Mesenchymal stem cell (in vitro differentiated cells and primary cell): ENCODE results near the gene LEMD3. TPM values are rescaled to one million over a fixed set of nuclear protein-coding genes. Genes with fewer than 3 reads are reported as not detected.

Source experiments
- DNase-seq: peaks from one replicate; pipeline ENCODE4 v3.0.0-alpha.2; 2013
- H2AFZ ChIP-seq: one replicate; pipeline ENCODE4 v1.6.1; 2013; ENCODE audit warnings: low read depth, mild to moderate bottlenecking, control low read depth, inconsistent platforms, low read length, moderate library complexity
- H2AK5ac ChIP-seq: 2 replicates; pipeline ENCODE4 v1.6.1; 2013; ENCODE audit warnings: low read length, moderate library complexity, mild to moderate bottlenecking, inconsistent platforms; ENCODE audit not compliant: severe bottlenecking
- H2BK120ac ChIP-seq: one replicate; pipeline ENCODE4 v1.6.1; 2013; ENCODE audit warnings: low read depth, mild to moderate bottlenecking, inconsistent platforms, low read length, moderate library complexity
- H2BK12ac ChIP-seq, 2 experiments: one replicate each; pipeline ENCODE4 v1.6.1; 2013; ENCODE audit warnings: inconsistent platforms in 2 of 2, low read length in 2 of 2, mild to moderate bottlenecking in 2 of 2, moderate library complexity in 2 of 2, control low read depth in 1 of 2
- H2BK15ac ChIP-seq: one replicate; pipeline ENCODE4 v1.6.1; 2013; ENCODE audit warnings: mild to moderate bottlenecking, low read depth, inconsistent platforms; ENCODE audit not compliant: poor library complexity, severe bottlenecking
- H2BK5ac ChIP-seq: 2 replicates; pipeline ENCODE4 v1.6.1; 2013; ENCODE audit warnings: low read depth, mild to moderate bottlenecking, low read length, control low read depth, inconsistent platforms; ENCODE audit not compliant: poor library complexity, severe bottlenecking
- H3K14ac ChIP-seq, 2 experiments: one replicate each; pipeline ENCODE4 v1.6.1; 2013; ENCODE audit warnings: inconsistent platforms in 2 of 2, low read length in 2 of 2, control low read depth in 1 of 2, mild to moderate bottlenecking in 1 of 2, moderate library complexity in 1 of 2
- H3K18ac ChIP-seq, 2 experiments: one replicate each; pipeline ENCODE4 v1.6.1; 2013; ENCODE audit warnings: inconsistent platforms in 2 of 2, low read length in 2 of 2, control low read depth in 1 of 2, low read depth in 1 of 2, mild to moderate bottlenecking in 1 of 2
- H3K23ac ChIP-seq, 2 experiments: one replicate each; pipeline ENCODE4 v1.6.1; 2013; ENCODE audit warnings: inconsistent platforms in 2 of 2, low read length in 2 of 2, mild to moderate bottlenecking in 2 of 2, moderate library complexity in 2 of 2, control low read depth in 1 of 2
- H3K27ac ChIP-seq: 2 replicates; pipeline ENCODE4 v1.5.1; 2013; ENCODE audit warnings: mild to moderate bottlenecking, moderate library complexity, low read length, control low read depth, inconsistent platforms; ENCODE audit not compliant: poor library complexity, severe bottlenecking
- H3K27me3 ChIP-seq, 2 experiments: 2 replicates each; pipeline versions ENCODE4 v1.6.1 to v1.7.0; 2013; ENCODE audit warnings: low read length in 2 of 2, mild to moderate bottlenecking in 2 of 2, moderate library complexity in 2 of 2, control low read depth in 1 of 2, inconsistent platforms in 1 of 2; ENCODE audit not compliant: control insufficient read depth in 1 of 2, insufficient read depth in 1 of 2
- H3K36me3 ChIP-seq, 2 experiments: 2 replicates each; pipeline versions ENCODE4 v1.6.1 to v1.7.0; 2013; ENCODE audit warnings: low read length in 2 of 2, control low read depth in 1 of 2, inconsistent platforms in 1 of 2, low read depth in 1 of 2, mild to moderate bottlenecking in 1 of 2; ENCODE audit not compliant: insufficient read depth in 2 of 2, control insufficient read depth in 1 of 2
- H3K4ac ChIP-seq, 2 experiments: one replicate each; pipeline ENCODE4 v1.6.1; 2013; ENCODE audit warnings: inconsistent platforms in 2 of 2, low read length in 2 of 2, mild to moderate bottlenecking in 2 of 2, moderate library complexity in 2 of 2, control low read depth in 1 of 2, low read depth in 1 of 2
- H3K4me1 ChIP-seq: 2 replicates; pipeline ENCODE4 v1.6.1; 2013; ENCODE audit warnings: low read depth, low read length, control low read depth; ENCODE audit not compliant: control insufficient read depth, insufficient read depth
- H3K4me2 ChIP-seq: 2 replicates; pipeline ENCODE4 v1.6.1; 2013; ENCODE audit warnings: low read length, mild to moderate bottlenecking, inconsistent platforms; ENCODE audit not compliant: poor library complexity, severe bottlenecking
- H3K4me3 ChIP-seq, 2 experiments: 2 replicates each; pipeline versions ENCODE4 v1.5.1 to v1.7.0; 2013; ENCODE audit warnings: low read length in 2 of 2, mild to moderate bottlenecking in 2 of 2, control low read depth in 1 of 2, low read depth in 1 of 2; ENCODE audit not compliant: insufficient read depth in 1 of 2
- H3K79me1 ChIP-seq: replicated peaks from 2 replicates; pipeline ENCODE4 v1.6.1; 2013; ENCODE audit warnings: mild to moderate bottlenecking, control low read depth, low read length, inconsistent platforms; ENCODE audit not compliant: poor library complexity, severe bottlenecking
- H3K9ac ChIP-seq: 2 replicates; pipeline ENCODE4 v1.7.0; 2013; ENCODE audit warnings: mild to moderate bottlenecking, low read length, moderate library complexity
- H3K9me3 ChIP-seq: 2 replicates; pipeline ENCODE4 v1.7.0; 2013; ENCODE audit warnings: mild to moderate bottlenecking, low read length; ENCODE audit not compliant: control insufficient read depth
- H4K8ac ChIP-seq: one replicate; pipeline ENCODE4 v1.6.1; 2013; ENCODE audit warnings: inconsistent platforms, mild to moderate bottlenecking, low read length, moderate library complexity
- H4K91ac ChIP-seq: one replicate; pipeline ENCODE4 v1.6.1; 2013; ENCODE audit warnings: mild to moderate bottlenecking, low read length, inconsistent platforms
- WGBS: methylation state at CpG from one replicate; pipeline ENCODE4 v1.1.7; 2013; ENCODE audit warnings: mixed read lengths; 5-methylcytosine and 5-hydroxymethylcytosine counted together
- polyA plus RNA-seq, 2 experiments: library from polyadenylated mRNA; stranded (reverse); fragments of 200-250 nt; gene quantifications; one replicate each; pipeline ENCODE4 v1.2.3, GENCODE V29; 2013

The LEMD3 gene
- 9.5 TPM for polyA plus RNA-seq (2013, experiment 1 of 2)
- polyA plus RNA-seq (2013, experiment 2 of 2) = 9.5 TPM

- H3K4me3 ChIP-seq = peak within 1 kb of the TSS; percentile 88 to 97
- no peak within 1 kb of the TSS for H2BK12ac ChIP-seq
- peak within 1 kb of the TSS; percentile 97 for H2AFZ ChIP-seq
- H3K36me3 ChIP-seq = no peaks in the 10 kb centered on the region
- WGBS = under 1% methylated on average over 91 of the region's 91 CpGs
- DNase-seq = peak; percentile 92
- H3K14ac ChIP-seq = peak within 1 kb of the TSS in 1 of 2 experiments; percentile 83
- H2BK120ac ChIP-seq = peak within 1 kb of the TSS; percentile 75
- H2BK15ac ChIP-seq = peak within 1 kb of the TSS; percentile 100
- peaks cover 5% of the 10 kb centered on the region for H3K4me1 ChIP-seq
- H4K91ac ChIP-seq = peak within 1 kb of the TSS; percentile 72
- peak within 1 kb of the TSS; percentile 97 for H3K9ac ChIP-seq
- H3K27me3 ChIP-seq = peaks cover 0 to 7% of the 10 kb centered on the region in 2 experiments
- H3K4me2 ChIP-seq = peak within 1 kb of the TSS; percentile 85
- peak within 1 kb of the TSS; percentile 80 to 84 for H3K4ac ChIP-seq
- no peak within 1 kb of the TSS for H2AK5ac ChIP-seq
- H3K79me1 ChIP-seq = no peaks in the 10 kb centered on the region
- peak within 1 kb of the TSS; percentile 92 to 97 for H3K18ac ChIP-seq
- H4K8ac ChIP-seq = peak within 1 kb of the TSS; percentile 99
- peak within 1 kb of the TSS; percentile 89 for H2BK5ac ChIP-seq
- no peaks in the 10 kb centered on the region for H3K9me3 ChIP-seq
- H3K23ac ChIP-seq = peak within 1 kb of the TSS; percentile 52 to 97
- peak within 1 kb of the TSS; percentile 88 for H3K27ac ChIP-seq
These were observed at the start of gene LEMD3 for GRCh38 chr12:65169320-65170208. Gene LEMD3 (plus strand): TSS chr12:65169583. CDS start chr12:65169597, 14 bp downstream.

- Histone ChIP-seq H3K9ac (no peak within 1 kb of the TSS), H2BK5ac (no peak within 1 kb of the TSS), H2BK15ac (no peak within 1 kb of the TSS), H2AFZ (no peak within 1 kb of the TSS), H3K4ac (no peak within 1 kb of the TSS), H3K9me3 (no peaks in the 10 kb centered on the region), H3K27me3 (peaks cover 56 to 78% of the 10 kb centered on the region in 2 experiments), H4K91ac (no peak within 1 kb of the TSS), H3K23ac (no peak within 1 kb of the TSS), H3K4me1 (peaks cover 12% of the 10 kb centered on the region), H2BK12ac (no peak within 1 kb of the TSS), H3K27ac (no peak within 1 kb of the TSS), H3K4me2 (peak within 1 kb of the TSS; percentile 74), H4K8ac (no peak within 1 kb of the TSS), H3K36me3 (no peaks in the 10 kb centered on the region), H2AK5ac (no peak within 1 kb of the TSS), H2BK120ac (no peak within 1 kb of the TSS), H3K14ac (no peak within 1 kb of the TSS), H3K4me3 (peak within 1 kb of the TSS; percentile 34 to 73), H3K18ac (no peak within 1 kb of the TSS), H3K79me1 (no peaks in the 10 kb centered on the region)
- WGBS = 9% methylated on average over 72 of the region's 73 CpGs
- DNase-seq = no peak
These were observed 48.1 kb upstream of the LEMD3 start, which contains the start of gene WIF1 for GRCh38 chr12:65121049-65121955. Gene WIF1 (minus strand): TSS chr12:65121305. CDS start chr12:65121191, 114 bp downstream.

GRCh38 chr12:65121956-65122469 lies 47.4 kb upstream of the LEMD3 start:
- H3K27ac ChIP-seq = no peak overlapping the region
- peaks cover 56 to 83% of the 10 kb centered on the region in 2 experiments for H3K27me3 ChIP-seq
- no peaks in the 10 kb centered on the region for H3K9me3 ChIP-seq
- H2BK15ac ChIP-seq = no peak overlapping the region
- no peaks in the 10 kb centered on the region for H3K79me1 ChIP-seq
- no peak overlapping the region for H3K18ac ChIP-seq
- H3K4me1 ChIP-seq = peaks cover 12% of the 10 kb centered on the region
- H3K14ac ChIP-seq = no peak overlapping the region
- H4K91ac ChIP-seq = no peak overlapping the region
- no peak overlapping the region for H3K9ac ChIP-seq
- no peak overlapping the region for H3K4me2 ChIP-seq
- H2BK12ac ChIP-seq = no peak overlapping the region
- peak overlapping the region in 1 of 2 experiments; percentile 73 for H3K4me3 ChIP-seq
- H2BK5ac ChIP-seq = no peak overlapping the region
- H3K36me3 ChIP-seq = no peaks in the 10 kb centered on the region
- no peak overlapping the region for H2BK120ac ChIP-seq
- DNase-seq = no peak
- no peak overlapping the region for H2AK5ac ChIP-seq
- H4K8ac ChIP-seq = no peak overlapping the region
- no peak overlapping the region for H2AFZ ChIP-seq
- H3K4ac ChIP-seq = no peak overlapping the region
- H3K23ac ChIP-seq = no peak overlapping the region
- WGBS = 91% methylated on average over 34 of the region's 34 CpGs
